ENCODE results near the gene PSME1.

DNA sequence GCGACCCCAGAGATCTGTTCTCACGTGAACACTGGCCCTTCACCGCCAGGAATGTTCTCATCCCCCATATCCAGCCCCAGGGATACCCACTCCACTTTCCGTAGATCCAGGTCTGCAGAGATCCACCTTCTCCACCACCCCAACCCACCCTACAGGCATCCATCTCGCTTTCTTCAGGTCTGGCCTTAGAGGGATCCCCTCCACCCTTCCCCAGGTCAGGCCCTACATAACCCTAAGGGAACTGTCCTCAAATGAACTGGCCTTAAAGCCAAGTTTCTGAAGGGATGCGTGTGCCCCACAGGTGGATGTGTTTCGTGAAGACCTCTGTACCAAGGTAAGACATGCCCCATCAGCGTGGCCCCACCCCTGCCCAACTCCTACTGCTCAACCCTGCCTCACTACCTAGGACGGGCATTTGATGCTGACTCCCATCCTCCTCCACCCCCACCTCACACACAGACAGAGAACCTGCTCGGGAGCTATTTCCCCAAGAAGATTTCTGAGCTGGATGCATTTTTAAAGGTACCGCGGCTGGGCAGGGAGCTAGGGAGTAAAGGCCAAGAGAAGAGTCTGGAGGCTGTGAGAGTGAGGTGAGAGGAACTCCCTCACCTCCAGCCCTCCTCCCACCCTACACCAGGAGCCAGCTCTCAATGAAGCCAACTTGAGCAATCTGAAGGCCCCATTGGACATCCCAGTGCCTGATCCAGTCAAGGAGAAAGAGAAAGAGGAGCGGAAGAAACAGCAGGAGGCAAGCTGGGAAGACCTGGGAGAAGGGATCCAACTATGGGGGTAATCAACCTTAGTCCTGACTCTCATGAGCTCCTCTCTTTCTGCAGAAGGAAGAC is 912 bp downstream of the PSME1 start:
- TF ChIP-seq CTCF (IDR thresholded peaks at IDR 0.05), result no peak
- no peak for TF ChIP-seq POLR2A (IDR thresholded peaks at IDR 0.05)
